DMS153 treated with DMSO at 0.1 percent for 48 hours (cell line): Measurements from ENCODE around the gene SECISBP2.

Experiments used
- DNase-seq: peaks from one replicate; lab custom pipeline; 2025; ENCODE audit not compliant: unreplicated experiment; lab: John Stamatoyannopoulos, UW

The SECISBP2 gene

GRCh38 chr9:89346696-89347095 is 28.4 kb downstream of the SECISBP2 start:
- DNase-seq, result no peak

DNA sequence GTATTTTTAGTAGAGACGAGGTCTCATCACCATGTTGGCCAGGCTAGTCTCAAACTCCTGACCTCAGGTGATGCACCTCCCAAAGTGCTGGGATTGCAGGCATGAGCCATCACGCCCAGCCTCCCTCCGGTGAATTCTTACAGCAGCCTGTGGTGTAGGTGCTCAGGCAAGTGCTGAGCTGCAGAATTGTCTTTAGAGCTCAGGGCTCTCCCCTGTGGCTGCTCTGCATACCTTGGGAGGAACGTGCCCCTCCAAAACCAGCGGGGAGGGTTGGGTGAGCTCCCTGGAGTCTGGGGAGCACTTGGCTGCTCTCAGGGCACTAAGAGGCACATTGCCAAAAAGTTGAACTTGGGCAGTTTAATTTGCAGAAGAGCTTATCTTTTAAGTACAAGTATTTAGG is 29.4 kb downstream of the SECISBP2 start:
- DNase-seq, result no peak

DNA sequence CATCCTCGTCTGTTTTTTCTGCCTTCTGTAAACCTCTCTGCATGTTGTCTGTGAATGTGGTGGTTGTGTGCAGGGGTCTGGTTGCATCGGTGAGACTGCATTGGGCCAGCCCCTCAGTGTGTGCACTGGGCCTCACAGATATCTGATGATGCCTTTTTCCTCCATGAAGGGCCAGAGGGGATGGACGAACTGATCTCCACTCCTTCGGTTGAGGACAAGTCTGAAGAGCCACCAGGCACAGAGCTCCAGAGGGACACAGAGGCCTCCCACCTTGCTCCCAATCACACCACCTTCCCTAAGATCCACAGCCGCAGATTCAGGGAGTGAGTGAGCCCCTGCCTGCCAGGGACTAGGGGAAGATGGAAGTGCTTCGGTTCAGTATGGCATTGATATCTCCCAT is 31.3 kb downstream of the SECISBP2 start:
- DNase-seq, result no peak

- DNase-seq, result no peak
Observed at GRCh38 chr9:89350988-89351557, 32.8 kb downstream of the SECISBP2 start.

- DNase-seq, result no peak
Observed at GRCh38 chr9:89351584-89352300, 33.4 kb downstream of the SECISBP2 start.

- DNase-seq, result no peak
Observed at GRCh38 chr9:89352451-89352850, 34.2 kb downstream of the SECISBP2 start.

DNA sequence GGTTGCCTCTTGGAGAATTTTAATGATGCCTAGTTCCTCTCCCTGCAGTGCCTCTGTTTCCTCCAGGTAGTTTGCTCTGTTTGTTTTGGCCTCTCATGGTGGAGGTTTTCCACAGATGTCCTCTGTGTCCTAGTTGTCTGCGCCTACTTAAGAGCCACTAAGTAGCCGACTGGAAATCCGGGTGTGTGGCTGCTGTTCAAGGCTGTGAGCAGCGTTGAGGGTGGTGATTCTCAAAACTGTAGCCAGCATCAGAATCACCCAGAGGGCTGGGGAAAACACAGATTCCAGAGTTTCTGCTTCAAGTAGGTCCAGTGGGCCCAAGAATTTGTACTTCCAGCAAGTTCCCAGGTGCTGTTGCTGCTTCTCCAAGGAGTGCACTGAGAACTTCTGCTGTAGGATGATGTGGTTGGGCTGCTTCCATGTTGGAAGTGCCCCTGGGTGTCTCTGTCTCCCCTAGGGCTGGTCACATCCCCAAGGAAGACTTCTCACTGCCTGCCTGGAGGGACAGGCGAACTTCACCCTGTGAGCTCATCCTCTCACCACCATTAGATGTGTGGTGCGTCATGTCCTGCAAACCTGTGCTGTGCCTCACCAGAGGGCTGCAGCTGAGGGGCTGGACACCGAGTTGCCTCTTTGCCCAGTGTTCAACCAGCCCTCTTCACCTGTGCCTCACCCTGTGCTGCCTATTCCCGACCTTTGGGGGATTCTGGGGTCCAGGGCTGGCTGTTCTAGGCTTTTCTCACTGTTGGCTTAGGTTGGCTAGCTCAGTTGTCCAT is 34.8 kb downstream of the SECISBP2 start:
- DNase-seq, result no peak

GRCh38 chr9:89353989-89354388 is 35.7 kb downstream of the SECISBP2 start:
- DNase-seq, result no peak

- no peak for DNase-seq
Observed at GRCh38 chr9:89354471-89354870, 36.2 kb downstream of the SECISBP2 start.

- no peak for DNase-seq
Observed at GRCh38 chr9:89356782-89357181, 38.5 kb downstream of the SECISBP2 start.

- no peak for DNase-seq
Observed at GRCh38 chr9:89357331-89358197, 39.3 kb downstream of the SECISBP2 start.

DNA sequence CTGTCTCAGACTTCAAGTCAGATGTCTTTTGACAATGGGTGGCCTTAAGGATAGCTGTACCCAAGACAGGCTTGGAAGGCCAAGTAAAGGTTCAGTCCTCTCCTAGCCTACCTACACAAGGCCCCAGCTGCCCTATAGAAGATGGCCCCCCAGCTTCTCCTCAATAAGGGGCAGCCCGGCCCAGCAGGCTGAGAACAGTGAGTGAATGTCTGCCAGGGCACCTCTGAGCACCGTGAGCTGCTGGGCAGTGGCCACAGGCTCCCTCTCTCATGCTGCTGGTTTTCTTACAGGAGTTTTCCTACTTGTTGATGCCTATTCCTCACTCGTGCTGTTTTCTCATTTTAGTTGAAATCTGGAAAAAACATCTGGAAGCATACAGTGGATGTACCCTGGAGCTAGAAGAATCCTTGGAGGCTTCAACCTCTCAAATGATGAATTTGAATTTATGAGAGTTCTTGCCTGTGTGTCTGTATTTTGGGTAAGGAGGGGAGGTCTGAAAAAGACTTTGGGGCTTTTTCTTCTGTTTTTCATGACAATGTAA is 40.1 kb downstream of the SECISBP2 start:
- no peak for DNase-seq

DNA sequence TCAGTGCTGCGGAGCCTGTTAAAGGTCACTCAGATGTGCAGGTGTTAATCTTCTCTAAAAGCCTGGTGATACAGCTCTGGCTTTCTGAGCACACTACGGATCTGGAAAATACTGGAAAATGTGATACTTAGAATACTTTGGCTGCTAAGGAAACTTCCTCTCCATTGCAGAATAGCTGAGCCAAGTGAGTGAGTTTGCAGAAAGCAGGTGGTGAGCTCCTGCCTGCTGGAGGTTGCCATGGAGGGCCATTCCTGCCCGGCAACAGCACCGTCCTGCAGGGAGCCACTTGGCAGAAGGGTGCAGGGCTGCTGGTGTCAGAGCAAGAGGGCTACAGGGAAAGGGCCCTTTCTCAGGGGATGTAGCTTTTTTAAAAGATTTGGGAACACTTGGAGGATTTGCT is 40.7 kb downstream of the SECISBP2 start:
- peak; percentile 17 for DNase-seq

DNA sequence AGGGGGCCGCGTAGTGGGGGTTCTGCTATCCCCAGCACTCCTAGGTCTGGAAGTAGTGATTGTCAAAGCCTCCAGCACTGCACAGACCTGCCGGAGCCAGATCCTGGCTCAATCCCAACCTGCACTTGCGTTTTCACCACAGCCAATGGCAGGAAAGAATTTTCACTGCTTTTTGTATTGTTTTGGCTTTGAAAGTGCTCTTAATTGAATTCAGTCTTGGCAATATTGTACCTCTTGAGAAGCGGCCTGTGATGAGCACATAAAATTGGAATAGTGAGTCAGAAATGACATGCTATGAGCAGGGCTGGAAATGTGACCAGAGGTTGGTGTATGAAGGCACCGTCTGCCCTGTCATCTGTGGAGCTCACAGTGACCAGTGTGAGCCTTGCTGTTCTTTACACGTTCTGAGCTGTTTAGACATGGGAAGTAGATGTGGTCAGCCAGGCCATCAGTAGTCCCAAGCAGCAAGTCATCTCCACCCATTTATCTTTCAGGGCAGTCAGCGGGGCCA is 41.5 kb downstream of the SECISBP2 start:
- no peak for DNase-seq

DNA sequence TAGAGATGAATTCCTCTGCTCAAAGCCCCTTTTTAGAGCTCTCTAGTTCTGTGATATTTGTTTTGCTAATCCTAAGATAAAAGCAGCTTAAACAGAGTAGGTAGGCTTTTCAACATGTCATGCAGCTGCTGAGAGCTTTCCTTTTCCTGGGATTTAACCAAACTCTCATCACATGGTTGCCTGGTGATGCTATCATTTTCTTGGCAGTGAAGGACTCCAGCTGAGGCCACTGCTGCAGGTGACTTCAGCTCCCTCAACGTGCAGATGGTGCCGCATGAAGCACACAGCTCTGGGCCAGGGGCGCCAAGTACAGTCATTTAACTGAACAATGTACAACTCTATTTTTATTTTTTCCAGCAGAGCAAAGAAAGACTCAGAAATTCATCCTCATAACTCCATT is 42.2 kb downstream of the SECISBP2 start:
- DNase-seq, result no peak

GRCh38 chr9:89361031-89361430 is 42.7 kb downstream of the SECISBP2 start:
- DNase-seq, result no peak

DNA sequence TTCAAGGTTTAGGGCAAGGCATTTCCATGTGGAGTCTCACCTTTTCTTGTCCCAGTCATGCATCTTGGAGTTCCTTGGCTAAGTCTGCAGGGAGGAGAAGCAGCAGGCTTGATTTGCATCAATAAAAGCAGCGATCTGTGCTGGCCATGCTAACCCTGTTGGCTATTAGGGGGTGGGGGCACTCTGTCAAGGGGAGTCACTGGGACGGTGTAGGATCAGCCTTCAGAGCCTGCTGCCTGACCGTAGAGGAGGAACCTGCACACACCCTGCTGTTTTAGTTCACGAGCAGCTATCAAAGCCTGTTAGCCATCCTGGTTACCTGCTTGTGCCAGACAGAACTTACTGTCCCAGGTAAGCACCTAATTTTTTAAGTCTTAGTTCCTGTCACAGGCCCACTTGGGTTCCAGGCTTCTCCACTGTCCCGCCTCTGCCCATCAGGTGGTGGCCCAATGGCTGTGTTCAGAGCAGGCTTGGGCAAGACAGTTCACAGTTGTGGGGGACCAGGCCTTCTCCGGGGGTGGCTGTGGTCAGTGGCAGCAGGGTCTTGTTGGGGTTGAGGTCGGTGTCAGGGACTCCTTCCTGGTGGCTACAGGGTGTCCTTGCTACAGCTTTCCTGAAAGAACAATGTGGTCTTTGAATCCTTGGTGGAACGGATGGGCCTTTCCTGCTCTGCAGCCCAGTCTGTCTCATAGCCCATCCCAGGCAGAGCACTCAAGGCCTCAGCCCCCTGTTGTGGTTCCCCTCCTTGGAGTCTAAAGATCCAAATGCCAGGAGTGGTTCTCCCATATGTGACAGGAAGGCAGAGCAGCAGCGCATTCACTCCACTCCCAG is 43.7 kb downstream of the SECISBP2 start:
- DNase-seq, result no peak

GRCh38 chr9:89362647-89363310 is 44.5 kb downstream of the SECISBP2 start:
- no peak for DNase-seq

- DNase-seq, result no peak
Observed at GRCh38 chr9:89363311-89363670, 45.0 kb downstream of the SECISBP2 start.
